A549 treated with Mapracorat at 1 μM for 4 hours (cell line): ENCODE measurements around the gene DEFB124. TPM values are rescaled to one million over a fixed set of nuclear protein-coding genes. Genes with fewer than 3 reads are reported as not detected.

Experiments
- total RNA-seq: library from RNA; stranded (reverse); fragments of 200-300 nt; extraction: Qiagen RNA extraction; gene quantifications from 5 replicates; pipeline ENCODE4 v1.2.3, GENCODE V29; 2022

DEFB124 gene
- total RNA-seq: 0.29 to 0.44 TPM in 2 of 5 replicates, not detected in the others

GRCh38 chr20:31474758-31475427, at the start of gene DEFB124, which contains the start of gene REM1:
TSS of gene DEFB124 (minus strand) at chr20:31475127. CDS start at chr20:31473013, 2,114 bp downstream.
TSS of gene REM1 (plus strand) at chr20:31475288. CDS start at chr20:31476446, 1,158 bp downstream.

GRCh38 chr20:31514154-31515071, 39.5 kb upstream of the DEFB124 start, which contains the start of gene HM13:
TSS of gene HM13 (plus strand) at chr20:31514442. CDS start at chr20:31514552, 110 bp downstream.

GRCh38 chr20:31440012-31440659, 34.8 kb downstream of the DEFB124 start, which contains the start of gene DEFB123:
TSS of gene DEFB123 (plus strand) at chr20:31440632. CDS start at chr20:31440699, 67 bp downstream.

Other genes with a start within 250 kb of the DEFB124 start
- not detected in 5 replicates for gene DEFB115, start 217.5 kb downstream of the DEFB124 start, total RNA-seq
- gene DEFB116, start 166.5 kb downstream of the DEFB124 start, total RNA-seq: not detected in 5 replicates
- not detected in 5 replicates for gene DEFB118, start 106.5 kb downstream of the DEFB124 start, total RNA-seq
- gene DEFB119, start 84.5 kb downstream of the DEFB124 start, total RNA-seq: not detected in 5 replicates
- not detected in 5 replicates for gene DEFB121, start 68.9 kb downstream of the DEFB124 start, total RNA-seq
- not detected in 5 replicates for gene DEFB123, start 34.5 kb downstream of the DEFB124 start, total RNA-seq
- 0.64 to 0.88 TPM (median 0.70 TPM) in 5 replicates for gene REM1, start 161 bp upstream of the DEFB124 start, total RNA-seq
- 207 to 265 TPM (median 240 TPM) in 5 replicates for gene HM13, start 39.3 kb upstream of the DEFB124 start, total RNA-seq
- 320 to 528 TPM (median 444 TPM) in 5 replicates for gene ID1, start 130.2 kb upstream of the DEFB124 start, total RNA-seq
- not detected in 5 replicates for gene COX4I2, start 162.8 kb upstream of the DEFB124 start, total RNA-seq
- gene BCL2L1, start 247.7 kb upstream of the DEFB124 start, total RNA-seq: 274 to 317 TPM (median 294 TPM) in 5 replicates